GM12878 (cell line): Measurements from ENCODE around the gene FANCC.

Source experiments
- CEBPB ChIP-seq, 2 experiments: fragments of 150-350 bp in 1 of 2; IDR thresholded peaks; 2 replicates each; pipeline ENCODE4 v1.6.1; 2012 to 2014; ENCODE audit warnings: low read depth in 2 of 2, low read length in 2 of 2, borderline replicate concordance in 1 of 2, inconsistent platforms in 1 of 2
- CHD1 ChIP-seq: IDR thresholded peaks from 2 replicates; pipeline ENCODE4 v1.6.1; 2012; ENCODE audit warnings: low read depth, low read length, improper control_type of control experiment
- ESRRA ChIP-seq: IDR thresholded peaks from 2 replicates; pipeline ENCODE4 v1.6.1; 2012; ENCODE audit warnings: mild to moderate bottlenecking, low read length, improper control_type of control experiment
- POLR2A ChIP-seq: IDR thresholded peaks from 2 replicates; pipeline ENCODE4 v1.6.1; 2011; ENCODE audit warnings: low read depth, mild to moderate bottlenecking, low read length
- TF ChIP-seq, protein P1 (sequence below): IDR thresholded peaks from 2 replicates; pipeline ENCODE4 v1.6.1; 2011; ENCODE audit warnings: low read depth, mild to moderate bottlenecking, low read length, moderate library complexity, borderline replicate concordance; ENCODE audit errors: extremely low read depth

GRCh38 chr9:95189251-95190098 lies 128.0 kb downstream of the FANCC start:
- TF ChIP-seq CHD1 (no peak), CEBPB (IDR thresholded peaks at IDR 0.05; ENCODE audit: borderline replicate concordance in 1 of 2, low read depth in 2 of 2, low read length in 2 of 2) (no peak), ESRRA (no peak), POLR2A (no peak)
- TF ChIP-seq, protein P1, sequence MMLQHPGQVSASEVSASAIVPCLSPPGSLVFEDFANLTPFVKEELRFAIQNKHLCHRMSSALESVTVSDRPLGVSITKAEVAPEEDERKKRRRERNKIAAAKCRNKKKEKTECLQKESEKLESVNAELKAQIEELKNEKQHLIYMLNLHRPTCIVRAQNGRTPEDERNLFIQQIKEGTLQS = no peak
